HEK293 (cell line): ENCODE results near the gene KDM2B.

Experiments
- BCL11A ChIP-seq: fragments of 450-650 bp; formaldehyde crosslinking; IDR thresholded peaks from 2 replicates; pipeline ENCODE4 v1.5.1; 2016; ENCODE audit warnings: low read depth, missing biosample characterization, missing genetic modification characterization
- ELK4 ChIP-seq: IDR thresholded peaks from 2 replicates; pipeline ENCODE4 v1.6.1; 2011; ENCODE audit warnings: mild to moderate bottlenecking, low read depth, low read length, borderline replicate concordance
- GFI1B ChIP-seq: fragments of 450-650 bp; formaldehyde crosslinking; IDR thresholded peaks from 2 replicates; pipeline ENCODE4 v1.5.1; 2016; ENCODE audit warnings: missing biosample characterization, missing genetic modification characterization
- HIC1 ChIP-seq: fragments of 450-650 bp; formaldehyde crosslinking; IDR thresholded peaks from 2 replicates; pipeline ENCODE4 v1.5.1; 2016; ENCODE audit warnings: missing biosample characterization, missing genetic modification characterization
- KLF1 ChIP-seq: fragments of 450-650 bp; formaldehyde crosslinking; IDR thresholded peaks from 2 replicates; pipeline ENCODE4 v1.5.1; 2016; ENCODE audit warnings: missing biosample characterization, missing genetic modification characterization
- KLF8 ChIP-seq: fragments of 450-650 bp; formaldehyde crosslinking; IDR thresholded peaks from 2 replicates; pipeline ENCODE4 v1.5.1; 2016; ENCODE audit warnings: missing biosample characterization, missing genetic modification characterization
- KLF9 ChIP-seq: fragments of 450-650 bp; formaldehyde crosslinking; IDR thresholded peaks from 2 replicates; pipeline ENCODE4 v1.5.1; 2016; ENCODE audit warnings: missing biosample characterization, missing genetic modification characterization, low read depth
- PRDM4 ChIP-seq: fragments of 450-650 bp; formaldehyde crosslinking; IDR thresholded peaks from 2 replicates; pipeline ENCODE4 v1.5.1; 2017; ENCODE audit warnings: missing biosample characterization, missing genetic modification characterization
- ZBTB10 ChIP-seq: fragments of 450-650 bp; formaldehyde crosslinking; IDR thresholded peaks from 2 replicates; pipeline ENCODE4 v1.5.1; 2016; ENCODE audit warnings: missing biosample characterization, missing genetic modification characterization
- ZFP3 ChIP-seq: fragments of 450-650 bp; formaldehyde crosslinking; IDR thresholded peaks from 2 replicates; pipeline ENCODE4 v1.5.1; 2016; ENCODE audit warnings: low read depth, missing biosample characterization, missing genetic modification characterization
- ZIC2 ChIP-seq: fragments of 450-650 bp; formaldehyde crosslinking; IDR thresholded peaks from 2 replicates; pipeline ENCODE4 v1.5.1; 2016; ENCODE audit warnings: missing biosample characterization, missing genetic modification characterization
- ZNF146 ChIP-seq: fragments of 450-650 bp; formaldehyde crosslinking; IDR thresholded peaks from 2 replicates; pipeline ENCODE4 v1.5.1; 2016; ENCODE audit warnings: missing biosample characterization, missing genetic modification characterization
- ZNF157 ChIP-seq: fragments of 450-650 bp; formaldehyde crosslinking; IDR thresholded peaks from 2 replicates; pipeline ENCODE4 v1.5.1; 2016; ENCODE audit warnings: missing biosample characterization, missing genetic modification characterization
- ZNF19 ChIP-seq: fragments of 450-650 bp; formaldehyde crosslinking; IDR thresholded peaks from 2 replicates; pipeline ENCODE4; 2016; ENCODE audit warnings: missing biosample characterization, missing genetic modification characterization, low read depth
- ZNF473 ChIP-seq: fragments of 450-650 bp; formaldehyde crosslinking; IDR thresholded peaks from 2 replicates; pipeline ENCODE4 v1.5.1; 2017; ENCODE audit warnings: missing biosample characterization, missing genetic modification characterization
- ZNF510 ChIP-seq: fragments of 450-650 bp; formaldehyde crosslinking; IDR thresholded peaks from 2 replicates; pipeline ENCODE4 v1.5.1; 2018; ENCODE audit warnings: mild to moderate bottlenecking, missing genetic modification characterization, missing biosample characterization; ENCODE audit not compliant: insufficient replicate concordance
- ZNF529 ChIP-seq: fragments of 450-650 bp; formaldehyde crosslinking; IDR thresholded peaks from 2 replicates; pipeline ENCODE4 v1.5.1; 2017; ENCODE audit warnings: missing genetic modification characterization, missing biosample characterization; ENCODE audit not compliant: insufficient replicate concordance
- ZNF600 ChIP-seq: fragments of 450-650 bp; formaldehyde crosslinking; IDR thresholded peaks from 2 replicates; pipeline ENCODE4 v1.5.1; 2016; ENCODE audit warnings: missing biosample characterization, missing genetic modification characterization
- ZNF704 ChIP-seq: fragments of 450-650 bp; formaldehyde crosslinking; IDR thresholded peaks from 2 replicates; pipeline ENCODE4 v1.5.1; 2016; ENCODE audit warnings: missing biosample characterization, missing genetic modification characterization
- ZNF791 ChIP-seq: fragments of 450-650 bp; formaldehyde crosslinking; IDR thresholded peaks from 2 replicates; pipeline ENCODE4 v1.5.1; 2016; ENCODE audit warnings: missing biosample characterization, missing genetic modification characterization
- TF ChIP-seq, protein P1 (sequence below): fragments of 450-650 bp; formaldehyde crosslinking; IDR thresholded peaks from 2 replicates; pipeline ENCODE4 v1.5.1; 2016; ENCODE audit warnings: missing biosample characterization, missing genetic modification characterization
- TF ChIP-seq, protein P2 (sequence below): fragments of 450-650 bp; formaldehyde crosslinking; IDR thresholded peaks from 2 replicates; pipeline ENCODE4 v1.5.1; 2016; ENCODE audit warnings: missing biosample characterization, missing genetic modification characterization

The KDM2B gene

DNA sequence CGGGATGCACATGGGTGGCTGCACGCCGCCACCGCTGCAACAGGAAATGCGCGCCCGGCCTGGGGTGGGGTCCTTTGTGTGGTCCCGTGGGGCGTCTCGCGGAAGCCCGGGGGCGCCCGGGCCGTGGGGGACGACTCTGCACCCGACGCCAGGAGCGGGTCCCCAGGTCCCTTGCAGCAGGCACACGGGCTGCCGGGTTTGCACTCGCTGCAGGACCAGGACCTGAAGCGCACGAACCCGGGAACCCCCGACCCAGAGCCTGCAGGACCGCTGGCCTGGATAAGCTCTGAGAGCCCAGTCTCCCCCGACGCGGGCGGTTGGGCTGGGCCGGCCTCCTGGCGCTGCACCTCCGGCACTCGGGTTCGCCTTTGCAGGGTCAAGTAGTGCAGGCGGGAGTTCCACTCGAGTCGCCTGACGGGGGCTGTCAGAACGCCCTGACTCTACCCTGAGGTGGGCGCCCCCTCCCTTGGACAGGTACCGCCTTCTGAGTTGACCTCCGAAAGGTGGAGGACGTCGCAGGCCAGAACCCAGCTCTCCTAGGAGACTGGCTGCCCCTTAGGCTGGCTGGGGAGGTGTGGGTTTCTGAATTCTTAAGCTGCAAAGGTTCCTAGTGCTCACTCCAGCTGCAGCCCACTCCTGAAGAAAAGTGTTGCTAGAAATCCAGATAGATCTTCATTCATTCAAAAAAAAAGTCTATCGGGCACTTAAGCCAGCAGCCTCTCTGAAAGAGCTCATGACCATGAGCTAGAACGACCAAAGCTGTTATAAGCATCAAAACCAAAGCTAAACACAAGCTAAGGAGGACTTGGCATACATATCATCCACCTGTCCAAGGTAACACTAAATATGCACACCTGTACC, 113.0 kb downstream of the KDM2B start (continued):
- TF ChIP-seq KLF8 (peak; percentile 53; the same call in 1 of the 2 replicates), GFI1B (tag by site-specific recombination) (no peak), BCL11A (tag by site-specific recombination) (no peak), ZNF791 (tag by site-specific recombination) (no peak), ZFP3 (no peak), ZNF157 (tag by site-specific recombination) (no peak), HIC1 (tag by site-specific recombination) (no peak), ZNF19 (tag by site-specific recombination) (no peak), ZBTB10 (tag by site-specific recombination) (no peak), ELK4 (no peak), ZNF704 (tag by site-specific recombination) (no peak), KLF1 (tag by site-specific recombination) (peak; percentile 55; the same call in 1 of the 2 replicates), PRDM4 (tag by site-specific recombination) (no peak), KLF9 (tag by site-specific recombination) (0 out of 2 replicates have a peak, but pooled peaks have one; percentile 15), ZNF510 (no peak), ZNF600 (tag by site-specific recombination) (peak; percentile 36; the same call in 1 of the 2 replicates), ZNF529 (tag by site-specific recombination) (no peak), ZNF146 (tag by site-specific recombination) (0 out of 2 replicates have a peak, but pooled peaks have one; percentile 7), ZNF473 (tag by site-specific recombination) (no peak), ZIC2 (tag by site-specific recombination) (peak; percentile 78)
- TF ChIP-seq, protein P1, sequence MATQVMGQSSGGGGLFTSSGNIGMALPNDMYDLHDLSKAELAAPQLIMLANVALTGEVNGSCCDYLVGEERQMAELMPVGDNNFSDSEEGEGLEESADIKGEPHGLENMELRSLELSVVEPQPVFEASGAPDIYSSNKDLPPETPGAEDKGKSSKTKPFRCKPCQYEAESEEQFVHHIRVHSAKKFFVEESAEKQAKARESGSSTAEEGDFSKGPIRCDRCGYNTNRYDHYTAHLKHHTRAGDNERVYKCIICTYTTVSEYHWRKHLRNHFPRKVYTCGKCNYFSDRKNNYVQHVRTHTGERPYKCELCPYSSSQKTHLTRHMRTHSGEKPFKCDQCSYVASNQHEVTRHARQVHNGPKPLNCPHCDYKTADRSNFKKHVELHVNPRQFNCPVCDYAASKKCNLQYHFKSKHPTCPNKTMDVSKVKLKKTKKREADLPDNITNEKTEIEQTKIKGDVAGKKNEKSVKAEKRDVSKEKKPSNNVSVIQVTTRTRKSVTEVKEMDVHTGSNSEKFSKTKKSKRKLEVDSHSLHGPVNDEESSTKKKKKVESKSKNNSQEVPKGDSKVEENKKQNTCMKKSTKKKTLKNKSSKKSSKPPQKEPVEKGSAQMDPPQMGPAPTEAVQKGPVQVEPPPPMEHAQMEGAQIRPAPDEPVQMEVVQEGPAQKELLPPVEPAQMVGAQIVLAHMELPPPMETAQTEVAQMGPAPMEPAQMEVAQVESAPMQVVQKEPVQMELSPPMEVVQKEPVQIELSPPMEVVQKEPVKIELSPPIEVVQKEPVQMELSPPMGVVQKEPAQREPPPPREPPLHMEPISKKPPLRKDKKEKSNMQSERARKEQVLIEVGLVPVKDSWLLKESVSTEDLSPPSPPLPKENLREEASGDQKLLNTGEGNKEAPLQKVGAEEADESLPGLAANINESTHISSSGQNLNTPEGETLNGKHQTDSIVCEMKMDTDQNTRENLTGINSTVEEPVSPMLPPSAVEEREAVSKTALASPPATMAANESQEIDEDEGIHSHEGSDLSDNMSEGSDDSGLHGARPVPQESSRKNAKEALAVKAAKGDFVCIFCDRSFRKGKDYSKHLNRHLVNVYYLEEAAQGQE = no peak
- TF ChIP-seq, protein P2, sequence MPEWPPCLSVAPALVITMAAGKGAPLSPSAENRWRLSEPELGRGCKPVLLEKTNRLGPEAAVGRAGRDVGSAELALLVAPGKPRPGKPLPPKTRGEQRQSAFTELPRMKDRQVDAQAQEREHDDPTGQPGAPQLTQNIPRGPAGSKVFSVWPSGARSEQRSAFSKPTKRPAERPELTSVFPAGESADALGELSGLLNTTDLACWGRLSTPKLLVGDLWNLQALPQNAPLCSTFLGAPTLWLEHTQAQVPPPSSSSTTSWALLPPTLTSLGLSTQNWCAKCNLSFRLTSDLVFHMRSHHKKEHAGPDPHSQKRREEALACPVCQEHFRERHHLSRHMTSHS (tag by site-specific recombination) = no peak
